GM10248 (cell line): Measurements from ENCODE around the gene CEP55.
"Not testable (repeated sequence)": the region's sequence is repeated elsewhere in the genome, so short reads cannot be mapped to it uniquely, and the experiment has no call there.

Experiments used
- CTCF ChIA-PET: fragments of 300-600 bp; sonication (Branson Sonifier 250); formaldehyde crosslinking; extraction: SDS; loops from one replicate; lab custom pipeline; 2021; ENCODE audit warnings: antibody characterized with exemption; lab: Yijun Ruan, JAX
- POLR2A ChIA-PET: fragments of 350-650 bp; sonication (Branson Sonifier 250); formaldehyde crosslinking; extraction: SDS; loops from one replicate; lab custom pipeline; 2020; ENCODE audit warnings: antibody characterized with exemption; lab: Yijun Ruan, JAX
- DNase-seq: peaks from one replicate; pipeline ENCODE4 v3.0.0; 2012; ENCODE audit errors: extremely low spot score
- TF ChIP-seq, protein P1 (sequence below): IDR thresholded peaks from 2 replicates; pipeline ENCODE4 v1.5.1; 2012; ENCODE audit warnings: mild to moderate bottlenecking, low read depth; ENCODE audit errors: extremely low read depth, missing control alignments, control extremely low read depth

Gene CEP55

DNA sequence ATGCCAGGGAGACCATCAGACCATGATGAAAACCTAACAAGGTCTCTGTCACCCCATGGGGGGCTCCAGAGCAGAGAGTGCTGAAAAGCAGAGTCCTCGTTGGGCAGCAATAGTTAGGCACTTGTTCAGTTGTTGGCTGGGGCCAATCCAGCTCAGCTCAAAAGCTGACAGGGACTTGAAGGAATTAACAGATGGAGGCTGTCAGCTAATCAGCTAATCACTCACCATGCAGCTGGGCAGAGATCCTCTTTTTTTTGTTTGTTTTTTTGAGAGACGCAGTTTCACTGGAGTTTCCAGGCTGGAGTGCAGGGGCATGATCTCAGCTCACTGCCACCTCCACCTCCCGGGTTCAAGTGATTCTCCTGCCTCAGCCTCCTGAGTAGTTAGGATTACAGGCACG, 18.1 kb downstream of the CEP55 start:
- ChIA-PET POLR2A (no interaction called here), CTCF (interaction anchor here (1.2 to 11.0 kb wide), 5 partner anchors 11 to 137 kb away, joined by 4 to 150 read pairs (median 11); partner anchors contain the start of gene MYOF)
- DNase-seq, result no peak
- TF ChIP-seq, protein P1, sequence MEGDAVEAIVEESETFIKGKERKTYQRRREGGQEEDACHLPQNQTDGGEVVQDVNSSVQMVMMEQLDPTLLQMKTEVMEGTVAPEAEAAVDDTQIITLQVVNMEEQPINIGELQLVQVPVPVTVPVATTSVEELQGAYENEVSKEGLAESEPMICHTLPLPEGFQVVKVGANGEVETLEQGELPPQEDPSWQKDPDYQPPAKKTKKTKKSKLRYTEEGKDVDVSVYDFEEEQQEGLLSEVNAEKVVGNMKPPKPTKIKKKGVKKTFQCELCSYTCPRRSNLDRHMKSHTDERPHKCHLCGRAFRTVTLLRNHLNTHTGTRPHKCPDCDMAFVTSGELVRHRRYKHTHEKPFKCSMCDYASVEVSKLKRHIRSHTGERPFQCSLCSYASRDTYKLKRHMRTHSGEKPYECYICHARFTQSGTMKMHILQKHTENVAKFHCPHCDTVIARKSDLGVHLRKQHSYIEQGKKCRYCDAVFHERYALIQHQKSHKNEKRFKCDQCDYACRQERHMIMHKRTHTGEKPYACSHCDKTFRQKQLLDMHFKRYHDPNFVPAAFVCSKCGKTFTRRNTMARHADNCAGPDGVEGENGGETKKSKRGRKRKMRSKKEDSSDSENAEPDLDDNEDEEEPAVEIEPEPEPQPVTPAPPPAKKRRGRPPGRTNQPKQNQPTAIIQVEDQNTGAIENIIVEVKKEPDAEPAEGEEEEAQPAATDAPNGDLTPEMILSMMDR, result no peak

GRCh38 chr10:93515071-93516005, 18.9 kb downstream of the CEP55 start:
- ChIA-PET POLR2A (no interaction called here), CTCF (interaction anchor here (0.7 to 11.0 kb wide), 4 partner anchors 11 to 138 kb away, joined by 3 to 150 read pairs (median 6); partner anchors contain the start of gene MYOF)
- TF ChIP-seq, protein P1, result no peak
- no peak for DNase-seq

DNA sequence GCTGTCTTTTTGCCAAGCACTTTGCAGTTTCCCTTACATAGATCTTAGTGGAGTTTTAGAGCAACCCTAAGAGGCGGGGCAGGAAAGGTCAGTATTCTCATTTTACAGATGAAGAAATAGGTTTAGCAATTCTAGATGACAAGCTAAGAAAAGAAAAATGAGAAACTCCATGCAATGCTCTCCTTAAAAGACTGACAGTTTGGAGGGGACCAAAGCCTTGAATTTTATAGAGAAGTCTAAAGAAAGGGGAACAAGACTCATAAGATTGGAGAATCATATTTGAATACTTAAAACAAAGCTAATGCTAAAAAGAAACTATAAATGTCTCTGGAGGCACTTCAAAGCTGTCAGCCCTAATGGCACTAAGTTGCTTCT, 19.6 kb downstream of the CEP55 start:
- TF ChIP-seq, protein P1, result no peak
- POLR2A ChIA-PET, result no interaction called here
- no peak for DNase-seq
- CTCF ChIA-PET, result interaction anchor here (0.9 to 11.0 kb wide), 4 partner anchors 12 to 139 kb away, joined by 3 to 150 read pairs (median 4); partner anchors contain the start of gene MYOF

GRCh38 chr10:93518531-93518930, 22.1 kb downstream of the CEP55 start:
- TF ChIP-seq, protein P1, result no peak
- ChIA-PET CTCF (interaction anchor here (1.1 to 4.0 kb wide), 5 partner anchors 8 to 633 kb away, joined by 3 to 25 read pairs (median 7); partner anchors contain the start of gene MYOF), POLR2A (no interaction called here)
- DNase-seq, result no peak

DNA sequence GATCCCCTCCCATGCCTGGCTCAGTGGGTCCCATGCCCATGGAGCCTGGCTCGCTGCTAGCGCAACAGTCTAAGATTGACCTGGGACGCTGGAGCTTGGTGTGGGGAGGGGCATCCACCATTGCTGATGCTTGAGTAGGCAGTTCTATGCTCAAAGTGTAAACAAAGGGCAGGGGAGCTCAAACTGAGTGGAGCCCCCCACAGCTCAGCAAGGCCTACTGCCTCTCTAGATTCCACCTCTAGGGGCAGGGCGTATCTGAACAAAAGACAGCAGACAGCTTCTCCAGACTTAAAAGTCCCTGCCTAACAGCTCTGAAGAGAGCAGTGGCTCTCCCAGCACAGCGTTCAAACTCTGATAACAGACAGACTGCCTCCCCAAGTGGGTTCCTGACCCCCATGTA, 38.9 kb downstream of the CEP55 start:
- TF ChIP-seq, protein P1, result no peak
- POLR2A ChIA-PET, result no interaction called here
- no peak for DNase-seq
- CTCF ChIA-PET, result interaction anchor here (0.9 to 1.1 kb wide), 2 partner anchors 14 to 159 kb away, joined by 3 to 6 read pairs; no protein-coding TSS in a partner anchor

DNA sequence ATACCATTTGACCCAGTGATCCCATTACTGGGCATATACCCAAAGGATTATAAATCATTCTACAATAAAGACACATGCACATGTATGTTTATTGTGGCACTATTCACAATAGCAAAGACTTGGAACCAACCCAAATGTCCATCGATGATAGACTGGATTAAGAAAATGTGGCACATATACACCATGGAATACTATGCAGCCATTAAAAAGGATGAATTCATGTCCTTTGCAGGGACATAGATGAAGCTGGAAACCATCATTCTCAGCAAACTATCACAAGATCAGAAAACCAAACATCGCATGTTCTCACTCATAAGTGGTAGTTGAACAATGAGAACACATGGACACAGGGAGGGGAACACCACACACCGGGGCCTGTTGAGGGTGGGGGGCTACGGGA, 44.5 kb downstream of the CEP55 start:
- DNase-seq, CTCF ChIA-PET, POLR2A ChIA-PET: not testable (repeated sequence)
